Islet precursor cell (in vitro differentiated cells): ENCODE measurements around the gene CCDC170.
"Not testable (repeated sequence)": the region's sequence is repeated elsewhere in the genome, so short reads cannot be mapped to it uniquely, and the experiment has no call there.

ENCODE experiments used
- DNase-seq: peaks from one replicate; pipeline ENCODE4 v3.0.0-alpha.2; 2018

The CCDC170 gene, protein sequence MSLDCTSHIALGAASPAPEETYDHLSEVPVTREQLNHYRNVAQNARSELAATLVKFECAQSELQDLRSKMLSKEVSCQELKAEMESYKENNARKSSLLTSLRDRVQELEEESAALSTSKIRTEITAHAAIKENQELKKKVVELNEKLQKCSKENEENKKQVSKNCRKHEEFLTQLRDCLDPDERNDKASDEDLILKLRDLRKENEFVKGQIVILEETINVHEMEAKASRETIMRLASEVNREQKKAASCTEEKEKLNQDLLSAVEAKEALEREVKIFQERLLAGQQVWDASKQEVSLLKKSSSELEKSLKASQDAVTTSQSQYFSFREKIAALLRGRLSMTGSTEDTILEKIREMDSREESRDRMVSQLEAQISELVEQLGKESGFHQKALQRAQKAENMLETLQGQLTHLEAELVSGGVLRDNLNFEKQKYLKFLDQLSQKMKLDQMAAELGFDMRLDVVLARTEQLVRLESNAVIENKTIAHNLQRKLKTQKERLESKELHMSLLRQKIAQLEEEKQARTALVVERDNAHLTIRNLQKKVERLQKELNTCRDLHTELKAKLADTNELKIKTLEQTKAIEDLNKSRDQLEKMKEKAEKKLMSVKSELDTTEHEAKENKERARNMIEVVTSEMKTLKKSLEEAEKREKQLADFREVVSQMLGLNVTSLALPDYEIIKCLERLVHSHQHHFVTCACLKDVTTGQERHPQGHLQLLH

DNA sequence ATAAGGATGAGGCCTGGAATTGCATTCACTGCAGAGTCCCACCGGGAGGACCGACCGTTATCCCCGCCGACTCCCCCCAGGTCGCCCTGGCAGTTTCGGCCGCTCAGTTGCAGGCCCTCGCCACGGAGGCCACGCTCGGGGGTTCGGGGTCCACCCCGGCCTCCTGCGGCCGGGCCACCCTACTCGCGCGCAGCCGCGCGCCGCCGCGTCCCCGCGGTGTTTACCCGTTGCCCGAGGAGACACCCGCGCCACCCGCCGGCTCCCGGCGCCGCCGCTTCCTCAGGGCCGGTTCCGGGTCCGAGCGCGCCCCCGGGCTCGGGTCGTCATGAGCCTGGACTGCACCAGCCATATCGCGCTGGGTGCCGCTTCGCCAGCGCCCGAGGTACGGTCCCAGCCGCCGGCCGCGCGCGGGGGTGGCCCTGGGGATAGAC is at the start of gene CCDC170:
CCDC170 (plus strand) TSS at position 214 of the 431 bp plus-strand sequence; CDS start at position 326, 112 bp downstream.
- peak; percentile 65 for DNase-seq

DNA sequence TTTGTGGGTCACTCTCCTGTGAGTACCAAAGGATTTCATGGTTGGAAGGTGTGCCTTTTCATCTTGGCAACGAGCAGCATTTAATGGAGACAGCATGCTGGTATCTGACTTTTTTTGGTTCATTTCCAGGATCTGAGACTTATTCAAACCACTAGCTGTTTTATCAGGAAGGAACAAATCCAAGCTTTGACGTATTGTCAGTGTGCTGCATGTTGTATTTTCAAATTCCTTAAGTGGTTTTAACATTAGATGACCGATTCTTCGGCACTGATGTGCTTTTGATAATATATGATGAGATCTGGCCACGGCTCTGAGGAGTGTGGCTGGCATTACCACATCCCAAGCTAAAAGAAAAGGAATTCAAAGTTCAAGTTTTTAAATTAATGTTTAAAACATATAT is 48.3 kb upstream of the CCDC170 start:
- no peak for DNase-seq

DNA sequence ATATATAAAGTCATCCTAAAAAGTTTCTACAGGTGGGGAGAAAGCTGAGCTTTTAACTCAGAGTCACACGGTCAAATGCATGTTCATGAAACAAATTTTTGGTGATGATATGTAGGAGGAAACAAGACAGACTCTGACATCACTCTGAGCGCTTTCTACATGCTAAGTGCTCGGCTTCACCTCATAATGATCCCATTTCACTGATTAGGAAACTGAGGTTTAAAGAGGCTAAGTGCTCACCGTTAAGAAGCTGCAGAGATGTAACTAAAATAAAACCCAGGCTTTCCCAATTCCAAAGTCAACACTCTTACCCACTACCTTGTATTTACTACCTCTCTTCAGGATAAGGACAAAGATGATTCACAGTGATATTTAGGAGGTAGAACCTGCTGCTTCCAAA is 46.6 kb upstream of the CCDC170 start:
- DNase-seq = no peak

DNA sequence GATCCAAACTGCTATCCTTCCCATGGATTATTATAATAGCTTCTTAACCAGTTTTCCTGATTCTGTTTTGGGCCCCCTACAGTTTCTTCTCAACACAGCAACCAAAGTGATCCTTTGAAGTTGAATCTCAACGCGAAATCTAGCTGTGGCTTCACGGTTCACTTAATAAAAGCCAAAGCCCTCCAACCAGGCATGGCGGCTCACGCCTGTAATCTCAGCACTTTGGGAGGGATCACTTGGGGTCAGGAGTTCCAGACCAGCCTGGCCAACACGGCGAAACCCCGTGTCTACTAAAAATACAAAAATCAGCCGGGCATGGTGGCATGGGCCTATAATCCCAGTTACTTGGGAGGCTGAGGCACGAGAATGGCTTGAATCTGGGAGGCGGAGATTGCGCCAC is 45.2 kb upstream of the CCDC170 start:
- DNase-seq = no peak

DNA sequence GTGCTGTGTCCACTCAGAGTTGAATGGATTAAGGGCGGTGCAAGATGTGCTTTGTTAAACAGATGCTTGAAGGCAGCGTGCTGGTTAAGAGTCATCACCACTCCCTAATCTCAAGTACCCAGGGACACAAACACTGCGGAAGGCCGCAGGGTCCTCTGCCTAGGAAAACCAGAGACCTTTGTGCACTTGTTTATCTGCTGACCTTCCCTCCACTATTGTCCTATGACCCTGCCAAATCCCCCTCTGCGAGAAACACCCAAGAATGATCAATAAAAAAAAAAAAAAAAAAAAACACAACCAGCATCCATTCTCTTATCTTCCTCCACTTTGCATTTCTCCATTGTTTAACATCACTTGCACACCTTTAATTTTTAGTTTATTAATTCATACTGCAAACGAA is 42.9 kb upstream of the CCDC170 start:
- DNase-seq = not testable (repeated sequence)

DNA sequence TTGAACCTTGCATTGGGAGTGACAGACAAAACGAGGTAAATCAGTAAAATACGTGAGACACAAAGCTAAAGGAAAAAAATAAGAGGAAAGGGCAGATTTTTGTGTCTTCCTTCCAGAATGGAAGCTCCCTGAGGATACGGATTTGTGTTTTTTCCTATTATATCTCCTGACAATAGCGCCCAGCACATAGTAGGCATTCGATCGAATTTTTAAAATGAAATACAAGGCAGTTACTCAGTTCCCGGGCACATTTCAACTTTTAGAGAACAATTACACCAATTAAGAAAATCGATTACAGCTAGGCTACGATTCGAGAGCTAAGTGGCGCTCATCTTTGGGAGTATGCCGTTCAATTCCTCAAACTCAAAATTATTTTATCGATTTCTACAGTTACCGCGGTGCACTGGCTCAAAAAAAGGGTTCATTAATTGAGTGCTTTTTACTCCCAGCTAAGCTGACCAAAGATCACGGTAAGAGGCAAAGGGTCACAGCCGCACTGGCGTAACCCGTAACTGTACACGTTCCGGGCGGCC is 42.3 kb upstream of the CCDC170 start:
- no peak for DNase-seq

DNA sequence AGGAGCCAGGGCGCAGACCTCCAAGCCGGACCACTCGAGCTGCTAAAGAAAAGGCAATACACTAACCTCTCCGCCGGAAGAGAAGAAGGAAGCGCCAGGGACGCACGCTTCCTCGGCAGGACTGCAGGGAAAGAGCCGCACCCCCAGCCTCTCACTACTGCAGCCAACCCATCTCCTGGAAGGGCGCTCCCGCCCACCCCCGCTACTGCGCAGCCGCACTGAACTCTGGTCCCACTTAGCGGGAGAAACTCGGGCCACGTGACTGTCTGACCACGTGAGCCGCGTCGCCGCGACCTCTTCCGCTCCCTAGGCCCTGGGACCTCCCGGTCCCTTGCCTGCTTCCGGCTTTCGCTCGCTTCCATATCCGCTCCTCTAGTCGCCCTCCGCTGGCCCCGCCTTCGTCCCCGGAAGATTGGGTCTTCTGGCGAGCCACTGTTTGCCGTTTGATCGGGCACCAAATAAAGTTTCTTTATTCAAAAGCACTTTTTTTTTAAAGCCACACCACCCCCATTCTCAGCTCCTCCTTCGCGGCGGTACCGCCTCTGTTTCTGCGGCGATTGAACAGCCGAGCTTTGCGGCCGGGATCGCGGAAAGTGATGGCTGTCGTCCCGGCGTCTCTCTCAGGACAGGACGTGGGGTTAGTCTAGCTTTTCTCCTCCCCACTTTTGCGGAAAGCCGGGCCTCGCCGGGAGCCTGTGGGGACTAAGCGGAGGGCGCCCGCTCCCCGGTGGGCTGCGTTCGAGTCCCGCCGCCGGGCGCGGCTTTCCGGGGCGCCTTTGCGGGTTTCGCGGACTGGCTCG is 41.7 kb upstream of the CCDC170 start, which contains the start of gene RMND1:
RMND1 (minus strand) TSS at position 177 of the 800 bp plus-strand sequence. CDS start 6,315 bp downstream, outside the sequence.
- peak; percentile 100 for DNase-seq

DNA sequence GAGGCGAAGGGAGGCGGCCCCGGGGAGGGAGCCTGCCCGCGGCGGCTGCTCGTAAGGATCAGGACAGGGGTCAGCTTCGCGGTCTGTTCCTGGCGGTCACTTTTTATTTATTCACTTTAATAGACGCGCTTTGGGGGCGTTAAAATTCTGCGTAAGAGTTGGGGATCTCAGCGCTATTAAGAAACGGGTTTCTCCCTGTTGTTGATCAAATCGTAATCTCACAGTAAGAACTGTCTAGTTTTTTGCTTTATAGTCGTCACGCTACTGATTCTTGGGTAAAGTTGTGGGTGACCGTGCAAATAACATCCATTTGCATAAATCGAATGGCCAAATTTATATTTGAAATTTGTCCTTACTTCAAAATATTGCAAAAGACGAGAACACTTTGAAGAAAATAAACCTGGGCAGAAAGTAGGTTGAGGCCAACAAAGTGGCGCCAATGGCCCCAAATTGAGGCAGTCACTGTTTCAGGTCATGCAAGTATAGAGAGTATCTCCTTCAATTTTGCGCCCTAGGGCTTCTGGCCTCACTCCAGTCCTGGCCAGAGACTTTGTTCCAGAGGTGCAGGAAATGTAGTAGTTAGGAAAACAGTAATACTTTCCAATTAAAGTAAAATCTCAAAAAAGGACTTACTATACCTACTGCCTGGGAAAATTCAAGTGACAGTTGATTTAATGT is 40.9 kb upstream of the CCDC170 start:
- peak; percentile 61 for DNase-seq

DNA sequence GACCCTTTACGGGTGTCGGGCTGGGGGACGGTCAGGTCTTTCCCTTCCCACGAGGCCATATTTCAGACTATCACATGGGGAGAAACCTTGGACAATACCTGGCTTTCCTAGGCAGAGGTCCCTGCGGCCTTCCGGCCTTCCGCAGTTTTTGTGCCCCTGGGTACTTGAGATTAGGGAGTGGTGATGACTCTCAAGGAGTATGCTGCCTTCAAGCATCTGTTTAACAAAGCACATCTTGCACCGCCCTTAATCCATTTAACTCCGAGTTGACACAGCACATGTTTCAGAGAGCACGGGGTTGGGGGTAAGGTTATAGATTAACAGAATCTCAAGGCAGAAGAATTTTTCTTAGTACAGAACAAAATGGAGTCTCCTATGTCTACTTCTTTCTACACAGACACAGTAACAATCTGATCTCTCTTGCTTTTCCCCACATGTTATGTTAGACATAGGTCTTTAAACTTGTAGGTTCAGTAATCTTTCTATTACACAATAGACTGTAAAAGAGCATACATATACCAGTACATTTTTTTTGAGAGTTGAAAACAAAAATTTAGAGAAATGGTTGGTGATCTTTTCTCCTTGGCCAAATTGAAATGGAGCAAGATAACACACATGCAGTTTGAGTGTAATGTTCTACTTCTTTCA is 37.9 kb upstream of the CCDC170 start:
- DNase-seq = not testable (repeated sequence)

DNA sequence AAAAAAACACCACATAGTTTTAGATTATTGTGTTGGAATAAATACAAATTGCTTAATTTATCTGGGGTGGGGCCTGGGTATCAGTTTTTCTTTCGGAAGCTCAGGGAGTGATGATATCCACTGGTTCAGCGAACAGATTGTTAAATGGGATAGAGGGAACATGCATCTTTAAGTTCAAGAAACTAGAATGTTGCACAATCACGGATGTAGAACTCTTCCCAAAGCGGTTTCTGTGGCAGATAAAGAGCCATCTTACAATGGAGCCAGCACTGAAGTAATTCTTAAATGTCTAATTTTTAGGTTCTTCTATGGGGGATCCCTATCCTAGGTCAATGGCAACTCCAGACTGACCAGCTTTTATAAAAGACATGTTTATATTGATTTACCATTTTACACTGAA is 32.1 kb upstream of the CCDC170 start:
- DNase-seq = no peak

DNA sequence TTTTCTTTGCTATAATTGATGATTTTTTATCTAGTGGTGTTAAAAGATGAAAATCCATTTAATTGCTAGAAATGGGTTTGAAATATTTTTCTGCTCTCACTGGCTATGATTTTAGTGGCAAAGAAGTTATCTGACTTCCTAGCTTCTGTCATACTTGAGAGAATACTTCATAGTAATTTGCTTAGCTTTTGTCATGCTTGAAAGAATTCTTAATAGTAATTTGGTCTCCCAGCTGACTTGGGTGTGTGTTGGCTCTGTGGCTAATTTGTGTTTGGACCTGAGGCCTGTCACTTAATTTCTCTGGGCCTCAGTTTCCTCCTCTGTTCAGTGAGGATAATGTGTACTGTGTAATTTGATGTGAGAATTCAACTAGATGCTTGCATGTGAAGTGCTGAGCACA is 29.1 kb upstream of the CCDC170 start:
- no peak for DNase-seq

DNA sequence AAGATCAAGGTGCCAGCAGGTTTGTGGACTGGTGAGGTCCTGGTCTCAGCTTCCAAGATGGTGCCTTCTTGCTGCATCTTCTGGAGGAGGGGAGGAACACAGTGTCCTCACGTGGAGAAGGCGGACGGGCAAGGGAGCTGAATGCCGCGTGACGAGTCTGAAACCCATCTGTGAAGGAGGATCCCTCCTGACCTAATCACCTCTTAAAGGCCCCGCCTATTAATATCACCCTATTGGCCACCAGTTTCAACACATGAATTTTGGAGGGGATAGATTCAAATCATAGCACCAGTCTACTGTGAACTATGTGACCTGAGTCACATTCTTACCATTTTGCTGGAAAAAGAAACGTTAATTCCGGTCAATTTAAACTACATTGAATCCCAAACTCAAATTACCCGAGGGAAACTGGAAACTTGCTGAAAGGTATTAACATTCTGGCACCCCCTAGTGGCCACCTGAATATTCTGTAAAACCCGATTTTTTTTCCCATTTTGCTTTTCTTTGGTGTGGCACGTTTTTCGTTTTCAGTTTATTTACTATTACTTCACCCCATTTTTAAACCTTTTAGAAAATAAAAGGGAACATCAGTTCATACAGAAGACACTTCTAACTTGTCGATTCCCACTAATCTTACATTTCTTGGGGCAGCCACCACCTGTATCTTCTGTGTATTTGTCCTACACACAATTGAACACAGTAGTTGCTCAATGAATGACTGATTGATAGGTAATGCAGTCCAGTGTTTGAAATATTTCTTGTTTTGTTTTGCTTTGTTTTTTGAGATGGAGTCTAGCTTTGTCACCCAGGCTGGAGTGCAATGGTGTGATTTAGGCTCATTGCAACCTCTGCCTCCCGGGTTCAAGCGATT is 17.9 kb upstream of the CCDC170 start:
- peak; percentile 54 for DNase-seq

DNA sequence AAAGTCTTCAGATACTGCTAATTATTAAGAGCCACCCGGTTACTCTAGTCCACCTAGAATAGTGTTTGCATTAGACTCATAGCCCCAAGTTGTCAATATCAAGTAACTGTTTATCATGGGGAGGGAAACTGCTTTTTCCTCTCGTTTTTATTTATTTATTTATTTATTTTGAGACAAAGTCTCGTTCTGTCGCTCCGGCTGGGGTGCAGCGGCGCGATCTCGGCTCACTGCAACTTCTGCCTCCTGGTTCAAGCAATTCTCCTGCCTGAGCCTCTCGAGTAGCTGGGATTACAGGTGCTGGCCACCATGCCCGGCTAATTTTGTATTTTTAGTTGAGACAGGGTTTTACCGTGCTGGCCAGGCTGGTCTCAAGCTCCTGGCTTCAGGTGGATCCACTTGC is 16.1 kb upstream of the CCDC170 start:
- DNase-seq = no peak

DNA sequence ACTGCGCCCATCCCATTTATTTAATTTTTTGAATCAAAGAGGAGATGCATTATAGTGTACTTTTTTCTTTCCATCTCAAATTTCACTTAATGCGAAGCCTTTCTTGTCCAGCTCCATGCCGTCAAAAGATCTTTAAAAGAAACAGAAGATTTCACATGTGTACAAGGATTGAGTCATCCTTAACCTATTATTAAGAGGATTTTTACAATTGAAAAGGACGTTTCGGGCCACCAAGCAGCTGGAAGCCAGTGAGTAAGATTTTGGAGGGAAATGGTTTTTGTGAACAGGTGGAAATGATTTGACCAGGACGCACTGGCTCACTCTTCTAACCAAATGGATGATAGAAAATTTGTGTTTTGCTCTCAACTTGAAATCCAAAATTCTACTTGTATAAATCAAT is 15.1 kb upstream of the CCDC170 start:
- DNase-seq = no peak

DNA sequence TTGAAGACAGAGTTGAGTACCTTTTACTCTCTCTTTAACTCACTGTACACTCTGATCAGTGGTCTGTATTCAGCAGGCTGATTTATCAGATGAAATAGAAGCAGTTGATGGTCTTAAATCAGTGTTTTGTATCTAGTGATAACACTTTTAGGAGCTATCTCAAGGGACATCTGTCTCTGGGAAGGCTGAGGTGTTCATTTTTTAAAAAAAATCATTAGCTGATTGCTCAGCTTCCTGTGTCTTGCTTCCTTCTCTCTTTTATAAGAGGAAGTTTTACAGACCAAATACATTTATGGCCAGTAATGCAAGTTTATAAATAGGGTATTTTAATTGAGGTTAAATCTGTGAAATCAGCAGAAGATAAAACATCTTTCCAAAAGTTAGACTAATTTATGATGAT is 12.0 kb upstream of the CCDC170 start:
- no peak for DNase-seq

DNA sequence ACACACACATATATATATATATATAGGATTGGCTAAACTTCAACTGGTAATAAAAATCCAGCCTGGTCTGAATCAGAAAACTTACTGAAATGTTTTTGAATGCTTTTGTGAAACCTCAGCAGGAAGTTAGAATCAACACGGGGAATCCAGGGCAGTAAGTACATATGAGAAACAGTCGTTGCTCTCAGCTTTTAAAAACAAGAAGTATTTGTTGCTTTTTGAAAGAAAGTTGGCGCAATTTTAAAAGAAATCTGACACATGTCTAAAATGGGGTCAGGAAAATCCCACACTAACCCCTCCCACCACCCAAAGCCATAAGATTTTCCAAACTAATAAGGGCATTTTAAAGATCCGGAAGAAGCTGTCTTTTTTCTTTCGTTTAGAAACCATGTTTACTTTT is 11.5 kb upstream of the CCDC170 start:
- DNase-seq = no peak

DNA sequence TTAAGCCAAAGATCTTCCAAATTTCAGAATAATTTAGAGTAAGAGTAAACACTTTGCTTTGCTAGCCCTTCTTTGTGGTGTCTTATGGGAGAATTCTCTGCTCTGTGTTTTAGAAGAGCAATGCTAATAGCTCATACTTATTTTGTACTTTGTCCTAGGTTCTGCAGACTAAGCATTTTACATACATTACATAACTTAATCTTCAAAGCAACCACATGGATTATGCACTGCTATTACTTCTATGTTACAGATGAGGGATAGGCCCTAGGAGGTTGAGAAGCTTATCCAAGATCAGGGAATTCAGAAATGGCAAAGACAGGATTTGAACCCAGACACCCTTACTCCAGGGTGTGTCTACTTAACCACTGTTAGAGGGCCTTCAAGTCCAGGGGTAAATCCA is 9.8 kb upstream of the CCDC170 start:
- DNase-seq = no peak

DNA sequence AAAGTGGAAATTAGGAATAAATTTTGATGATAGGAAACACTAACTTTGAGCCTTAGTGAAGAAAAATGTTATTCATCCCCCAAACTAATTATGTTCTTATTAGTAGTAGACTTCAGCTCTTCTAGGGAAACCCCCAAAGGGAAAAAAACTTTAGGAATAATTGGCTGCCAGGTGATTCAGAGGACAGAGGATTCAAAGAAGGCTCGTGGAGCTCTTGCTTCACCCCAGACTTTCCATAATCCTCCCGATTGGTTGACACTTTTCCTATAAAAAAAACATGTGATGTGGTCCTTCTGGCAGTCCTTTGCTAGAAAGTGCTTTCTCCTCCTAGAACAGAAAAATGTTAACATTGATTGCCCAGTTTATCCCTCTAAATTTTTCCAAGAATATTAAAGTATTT is 5.6 kb upstream of the CCDC170 start:
- DNase-seq = no peak

DNA sequence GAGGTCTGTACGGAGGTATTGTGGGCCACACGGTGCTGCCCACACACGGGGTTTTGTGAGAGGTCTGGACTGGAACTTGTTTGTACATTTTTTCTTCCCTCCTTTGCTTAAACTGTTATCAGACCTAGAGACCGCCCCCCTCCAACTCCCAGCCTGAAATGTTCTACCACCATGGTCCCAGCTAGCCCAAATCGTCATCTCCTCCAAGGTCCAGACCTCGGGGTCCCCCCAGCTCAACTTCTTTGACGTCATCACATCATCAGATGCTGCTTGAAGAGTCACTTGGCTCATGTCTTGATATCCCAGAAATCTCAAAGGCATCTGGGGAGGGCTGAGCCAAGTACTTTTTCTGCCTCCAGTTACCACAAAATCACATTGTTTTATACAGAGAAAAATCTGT is 2.8 kb upstream of the CCDC170 start:
- DNase-seq = no peak

DNA sequence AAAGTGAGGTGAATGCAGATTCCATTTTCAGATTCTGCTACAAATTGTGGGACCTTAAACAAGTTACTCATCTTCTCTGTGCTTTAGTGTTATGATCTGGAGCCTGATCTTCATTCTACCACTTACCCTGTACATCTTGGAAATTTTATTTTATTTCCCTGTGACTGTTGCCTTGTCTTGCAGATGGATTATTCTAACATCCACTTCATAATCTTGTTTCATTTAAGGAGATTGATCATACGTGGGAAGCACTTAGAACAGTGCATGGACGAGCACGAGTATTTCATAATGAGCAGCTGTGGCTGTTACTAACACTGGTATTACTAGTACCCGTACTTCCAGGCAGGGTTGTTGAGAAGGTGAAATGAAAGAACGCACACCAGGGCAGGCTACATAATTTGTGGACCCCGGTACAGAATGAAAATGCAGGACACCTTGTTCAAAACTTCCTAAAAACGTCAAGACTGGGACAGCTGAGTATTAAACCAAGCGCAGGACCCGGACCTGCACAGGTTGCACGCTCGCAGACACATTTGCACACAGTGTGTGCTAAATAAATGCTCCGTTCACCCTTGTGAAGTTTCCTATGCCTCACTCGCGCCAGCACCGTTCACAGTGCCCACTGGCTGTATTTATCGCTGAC is 535 bp upstream of the CCDC170 start:
- DNase-seq = no peak
